ENCODE measurements around the gene THBS1.

- TF ChIP-seq CTCF (IDR thresholded peaks at IDR 0.05), result no peak
- TF ChIP-seq POLR2A (IDR thresholded peaks at IDR 0.05), result no peak
- no peak for TF ChIP-seq POLR2AphosphoS5 (IDR thresholded peaks at IDR 0.05; ENCODE audit: insufficient read depth in 1 of 2, low read depth in 1 of 2)
Measured at GRCh38 chr15:39645138-39645975, 64.5 kb downstream of the THBS1 start.

All from vagina (tissue), 2 donors.